NCI-H226 (cell line): ENCODE results near the gene CCR5AS.
"Not testable (repeated sequence)": the region's sequence is repeated elsewhere in the genome, so short reads cannot be mapped to it uniquely, and the experiment has no call there.

Experiments
- DNase-seq: peaks from one replicate; pipeline ENCODE4 v3.0.0-alpha.2; 2015

The CCR5AS gene

GRCh38 chr3:46401579-46401978, 5.3 kb downstream of the CCR5AS start:
- no peak for DNase-seq

- DNase-seq = no peak
Measured at GRCh38 chr3:46400846-46401245, 6.0 kb downstream of the CCR5AS start.

- DNase-seq = peak; percentile 95
Measured at GRCh38 chr3:46400000-46400734, 6.7 kb downstream of the CCR5AS start.

GRCh38 chr3:46399557-46399956, 7.3 kb downstream of the CCR5AS start:
- peak; percentile 66 for DNase-seq

- DNase-seq = peak; percentile 36
Measured at GRCh38 chr3:46399098-46399497, 7.8 kb downstream of the CCR5AS start.

GRCh38 chr3:46398186-46398955, 8.5 kb downstream of the CCR5AS start:
- DNase-seq = no peak

GRCh38 chr3:46397111-46397510, 9.8 kb downstream of the CCR5AS start:
- no peak for DNase-seq

- peak; percentile 44 for DNase-seq
Measured at GRCh38 chr3:46395766-46396530, 10.9 kb downstream of the CCR5AS start.

- DNase-seq = peak; percentile 97
Measured at GRCh38 chr3:46395210-46395661, 11.6 kb downstream of the CCR5AS start.

GRCh38 chr3:46393554-46394434, 13.1 kb downstream of the CCR5AS start:
- DNase-seq = peak; percentile 82

GRCh38 chr3:46393011-46393410, 13.9 kb downstream of the CCR5AS start:
- no peak for DNase-seq

- DNase-seq = not testable (repeated sequence)
Measured at GRCh38 chr3:46391526-46391925, 15.3 kb downstream of the CCR5AS start.

- no peak for DNase-seq
Measured at GRCh38 chr3:46389306-46389705, 17.6 kb downstream of the CCR5AS start.

- not testable (repeated sequence) for DNase-seq
Measured at GRCh38 chr3:46388847-46389246, 18.0 kb downstream of the CCR5AS start.

- DNase-seq = peak; percentile 77
Measured at GRCh38 chr3:46386205-46386604, 20.7 kb downstream of the CCR5AS start.

- DNase-seq = no peak
Measured at GRCh38 chr3:46383951-46384330, 22.9 kb downstream of the CCR5AS start.

- DNase-seq = no peak
Measured at GRCh38 chr3:46383211-46383950, 23.5 kb downstream of the CCR5AS start.

GRCh38 chr3:46381625-46382024, 25.2 kb downstream of the CCR5AS start:
- no peak for DNase-seq

GRCh38 chr3:46380471-46381221, 26.2 kb downstream of the CCR5AS start:
- no peak for DNase-seq

- peak; percentile 43 for DNase-seq
Measured at GRCh38 chr3:46378426-46378942, 28.4 kb downstream of the CCR5AS start.

GRCh38 chr3:46375814-46376213, 31.1 kb downstream of the CCR5AS start:
- DNase-seq = no peak
